Breast epithelium (tissue), 3 donors: ENCODE results near the gene TRIM24.

Experiments used
- CTCF ChIP-seq, 3 donors: fragments of 450-650 bp; IDR thresholded peaks; one replicate each; pipeline ENCODE4 v1.5.1; 2016 to 2017; ENCODE audit warnings: antibody characterized with exemption in 3 of 3, mild to moderate bottlenecking in 3 of 3, moderate library complexity in 3 of 3
- POLR2AphosphoS5 ChIP-seq, 3 donors: sonication (generic); formaldehyde crosslinking; IDR thresholded peaks; one replicate each; pipeline ENCODE4 v1.6.1; 2017; ENCODE audit warnings: antibody characterized with exemption in 3 of 3

DNA sequence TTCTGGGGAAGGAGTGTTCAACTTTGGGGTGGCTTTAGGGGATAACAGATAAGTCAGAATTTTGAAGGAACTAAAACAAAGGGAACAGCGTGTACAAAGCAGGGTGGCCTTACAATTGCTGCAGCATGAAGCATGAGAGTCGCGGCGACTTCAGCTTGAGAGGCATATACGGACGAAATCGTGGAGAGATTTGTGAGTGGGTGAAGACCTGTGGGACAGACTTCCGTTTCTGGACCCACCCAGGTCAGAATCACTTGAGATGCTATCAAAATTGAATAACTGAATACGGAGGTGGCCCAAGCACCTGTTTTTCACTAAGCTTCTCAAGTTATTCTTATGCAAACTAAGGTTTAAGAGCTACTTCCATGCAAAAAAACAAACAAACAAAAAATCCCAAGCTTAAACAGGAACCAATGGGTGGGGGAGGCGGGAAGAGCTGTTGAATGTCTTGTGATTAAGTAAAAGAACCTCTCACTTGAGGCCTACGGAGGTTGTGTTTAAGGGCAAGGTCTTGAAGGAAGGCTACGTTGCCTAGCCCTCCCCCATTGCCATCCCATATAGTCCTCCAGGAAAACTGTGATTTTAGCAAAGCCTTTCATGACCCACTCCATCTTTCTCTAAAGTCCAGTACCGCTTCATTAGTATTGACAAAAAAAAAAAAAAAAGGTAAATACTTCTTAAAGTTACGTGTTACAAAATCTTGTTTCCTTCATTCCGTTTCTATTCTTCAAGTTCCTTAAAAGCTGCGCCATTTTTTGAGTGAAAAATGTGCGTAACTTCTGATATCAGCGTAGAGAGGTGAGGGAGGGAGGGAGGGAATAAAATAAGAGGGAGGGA is 1.3 kb upstream of the TRIM24 start:
- no peak for TF ChIP-seq POLR2AphosphoS5 (IDR thresholded peaks at IDR 0.05)
- no peak for TF ChIP-seq CTCF (IDR thresholded peaks at IDR 0.05)
